ENCODE data around the gene MGLL. TPM values are rescaled to one million over a fixed set of nuclear protein-coding genes. Genes with fewer than 3 reads are reported as not detected.

The MGLL gene
- total and polyA plus RNA-seq, 9 of the 15 experiments (the other 6 are each of a cell fraction or from before 2014, with no cell fraction given) = 0.12 to 0.32 (median 0.18) TPM; not detected in 6

DNA sequence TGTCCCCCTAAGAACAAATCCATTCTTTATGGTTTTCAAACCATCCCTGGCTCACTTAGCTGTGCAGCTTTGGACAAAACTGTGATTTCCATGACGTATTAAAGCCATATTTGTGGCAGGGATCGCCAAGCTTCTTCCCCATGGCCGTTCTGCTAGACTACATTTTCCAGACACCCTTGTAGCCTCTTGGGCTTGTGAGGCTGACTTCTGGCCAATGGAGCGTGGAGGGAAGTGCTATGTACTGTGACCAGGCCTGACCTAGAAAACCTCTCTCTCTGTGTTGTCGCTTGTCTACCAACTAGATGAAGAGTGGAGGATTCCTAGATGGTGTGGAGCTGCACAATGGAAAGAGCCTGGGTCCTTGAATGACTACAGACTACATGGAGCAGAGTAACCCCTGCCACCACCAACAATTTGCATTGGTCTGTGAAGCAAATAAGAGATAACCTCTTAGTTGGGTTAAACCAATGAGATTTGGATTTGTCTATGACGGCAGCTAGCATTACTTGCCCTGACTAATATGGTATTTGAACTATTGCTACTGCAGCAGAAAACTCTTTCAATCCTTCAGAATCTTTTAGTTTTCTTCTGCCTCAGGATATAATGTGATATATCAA, 22.1 kb upstream of the MGLL start (continued):
- TF ChIP-seq, protein P1, sequence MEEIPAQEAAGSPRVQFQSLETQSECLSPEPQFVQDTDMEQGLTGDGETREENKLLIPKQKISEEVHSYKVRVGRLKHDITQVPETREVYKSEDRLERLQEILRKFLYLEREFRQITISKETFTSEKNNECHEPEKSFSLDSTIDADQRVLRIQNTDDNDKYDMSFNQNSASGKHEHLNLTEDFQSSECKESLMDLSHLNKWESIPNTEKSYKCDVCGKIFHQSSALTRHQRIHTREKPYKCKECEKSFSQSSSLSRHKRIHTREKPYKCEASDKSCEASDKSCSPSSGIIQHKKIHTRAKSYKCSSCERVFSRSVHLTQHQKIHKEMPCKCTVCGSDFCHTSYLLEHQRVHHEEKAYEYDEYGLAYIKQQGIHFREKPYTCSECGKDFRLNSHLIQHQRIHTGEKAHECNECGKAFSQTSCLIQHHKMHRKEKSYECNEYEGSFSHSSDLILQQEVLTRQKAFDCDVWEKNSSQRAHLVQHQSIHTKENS (CRISPR knock-in tag; IDR thresholded peaks at IDR 0.05) = no peak
- TF ChIP-seq SUPT5H (IDR thresholded peaks at IDR 0.05) (no peak), CHD4 (IDR thresholded peaks at IDR 0.05; ENCODE audit: insufficient read depth, insufficient replicate concordance, low read depth, low read length, poor library complexity, severe bottlenecking) (no peak), NELFE (IDR thresholded peaks at IDR 0.05; ENCODE audit: insufficient read depth, insufficient read length) (no peak), RAD51 (IDR thresholded peaks at IDR 0.05; ENCODE audit: borderline replicate concordance, low read depth) (no peak), ETV1 (tag; conservative IDR thresholded peaks at IDR 0.05; ENCODE audit: low read depth) (no peak), SP1 (CRISPR knock-in tag; IDR thresholded peaks at IDR 0.05) (no peak)
- TF ChIP-seq, protein P2, sequence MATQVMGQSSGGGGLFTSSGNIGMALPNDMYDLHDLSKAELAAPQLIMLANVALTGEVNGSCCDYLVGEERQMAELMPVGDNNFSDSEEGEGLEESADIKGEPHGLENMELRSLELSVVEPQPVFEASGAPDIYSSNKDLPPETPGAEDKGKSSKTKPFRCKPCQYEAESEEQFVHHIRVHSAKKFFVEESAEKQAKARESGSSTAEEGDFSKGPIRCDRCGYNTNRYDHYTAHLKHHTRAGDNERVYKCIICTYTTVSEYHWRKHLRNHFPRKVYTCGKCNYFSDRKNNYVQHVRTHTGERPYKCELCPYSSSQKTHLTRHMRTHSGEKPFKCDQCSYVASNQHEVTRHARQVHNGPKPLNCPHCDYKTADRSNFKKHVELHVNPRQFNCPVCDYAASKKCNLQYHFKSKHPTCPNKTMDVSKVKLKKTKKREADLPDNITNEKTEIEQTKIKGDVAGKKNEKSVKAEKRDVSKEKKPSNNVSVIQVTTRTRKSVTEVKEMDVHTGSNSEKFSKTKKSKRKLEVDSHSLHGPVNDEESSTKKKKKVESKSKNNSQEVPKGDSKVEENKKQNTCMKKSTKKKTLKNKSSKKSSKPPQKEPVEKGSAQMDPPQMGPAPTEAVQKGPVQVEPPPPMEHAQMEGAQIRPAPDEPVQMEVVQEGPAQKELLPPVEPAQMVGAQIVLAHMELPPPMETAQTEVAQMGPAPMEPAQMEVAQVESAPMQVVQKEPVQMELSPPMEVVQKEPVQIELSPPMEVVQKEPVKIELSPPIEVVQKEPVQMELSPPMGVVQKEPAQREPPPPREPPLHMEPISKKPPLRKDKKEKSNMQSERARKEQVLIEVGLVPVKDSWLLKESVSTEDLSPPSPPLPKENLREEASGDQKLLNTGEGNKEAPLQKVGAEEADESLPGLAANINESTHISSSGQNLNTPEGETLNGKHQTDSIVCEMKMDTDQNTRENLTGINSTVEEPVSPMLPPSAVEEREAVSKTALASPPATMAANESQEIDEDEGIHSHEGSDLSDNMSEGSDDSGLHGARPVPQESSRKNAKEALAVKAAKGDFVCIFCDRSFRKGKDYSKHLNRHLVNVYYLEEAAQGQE (IDR thresholded peaks at IDR 0.05; ENCODE audit: borderline replicate concordance) = no peak
- TF ChIP-seq, protein P2 (CRISPR knock-in tag; IDR thresholded peaks at IDR 0.05; ENCODE audit: low read depth) = no peak
- TF ChIP-seq, protein P3, sequence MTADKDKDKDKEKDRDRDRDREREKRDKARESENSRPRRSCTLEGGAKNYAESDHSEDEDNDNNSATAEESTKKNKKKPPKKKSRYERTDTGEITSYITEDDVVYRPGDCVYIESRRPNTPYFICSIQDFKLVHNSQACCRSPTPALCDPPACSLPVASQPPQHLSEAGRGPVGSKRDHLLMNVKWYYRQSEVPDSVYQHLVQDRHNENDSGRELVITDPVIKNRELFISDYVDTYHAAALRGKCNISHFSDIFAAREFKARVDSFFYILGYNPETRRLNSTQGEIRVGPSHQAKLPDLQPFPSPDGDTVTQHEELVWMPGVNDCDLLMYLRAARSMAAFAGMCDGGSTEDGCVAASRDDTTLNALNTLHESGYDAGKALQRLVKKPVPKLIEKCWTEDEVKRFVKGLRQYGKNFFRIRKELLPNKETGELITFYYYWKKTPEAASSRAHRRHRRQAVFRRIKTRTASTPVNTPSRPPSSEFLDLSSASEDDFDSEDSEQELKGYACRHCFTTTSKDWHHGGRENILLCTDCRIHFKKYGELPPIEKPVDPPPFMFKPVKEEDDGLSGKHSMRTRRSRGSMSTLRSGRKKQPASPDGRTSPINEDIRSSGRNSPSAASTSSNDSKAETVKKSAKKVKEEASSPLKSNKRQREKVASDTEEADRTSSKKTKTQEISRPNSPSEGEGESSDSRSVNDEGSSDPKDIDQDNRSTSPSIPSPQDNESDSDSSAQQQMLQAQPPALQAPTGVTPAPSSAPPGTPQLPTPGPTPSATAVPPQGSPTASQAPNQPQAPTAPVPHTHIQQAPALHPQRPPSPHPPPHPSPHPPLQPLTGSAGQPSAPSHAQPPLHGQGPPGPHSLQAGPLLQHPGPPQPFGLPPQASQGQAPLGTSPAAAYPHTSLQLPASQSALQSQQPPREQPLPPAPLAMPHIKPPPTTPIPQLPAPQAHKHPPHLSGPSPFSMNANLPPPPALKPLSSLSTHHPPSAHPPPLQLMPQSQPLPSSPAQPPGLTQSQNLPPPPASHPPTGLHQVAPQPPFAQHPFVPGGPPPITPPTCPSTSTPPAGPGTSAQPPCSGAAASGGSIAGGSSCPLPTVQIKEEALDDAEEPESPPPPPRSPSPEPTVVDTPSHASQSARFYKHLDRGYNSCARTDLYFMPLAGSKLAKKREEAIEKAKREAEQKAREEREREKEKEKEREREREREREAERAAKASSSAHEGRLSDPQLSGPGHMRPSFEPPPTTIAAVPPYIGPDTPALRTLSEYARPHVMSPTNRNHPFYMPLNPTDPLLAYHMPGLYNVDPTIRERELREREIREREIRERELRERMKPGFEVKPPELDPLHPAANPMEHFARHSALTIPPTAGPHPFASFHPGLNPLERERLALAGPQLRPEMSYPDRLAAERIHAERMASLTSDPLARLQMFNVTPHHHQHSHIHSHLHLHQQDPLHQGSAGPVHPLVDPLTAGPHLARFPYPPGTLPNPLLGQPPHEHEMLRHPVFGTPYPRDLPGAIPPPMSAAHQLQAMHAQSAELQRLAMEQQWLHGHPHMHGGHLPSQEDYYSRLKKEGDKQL (CRISPR knock-in tag; IDR thresholded peaks at IDR 0.05; ENCODE audit: borderline replicate concordance) = no peak
